NB4 (cell line): Measurements from ENCODE around the gene EML4.

Experiments used
- MYC ChIP-seq: IDR thresholded peaks from 2 replicates; pipeline ENCODE4 v1.6.1; 2011; ENCODE audit warnings: low read depth, low read length
- POLR2A ChIP-seq: IDR thresholded peaks from 2 replicates; pipeline ENCODE4 v1.6.1; 2011; ENCODE audit warnings: mild to moderate bottlenecking; ENCODE audit not compliant: insufficient read length; ENCODE audit errors: extremely low read depth
- TF ChIP-seq, protein P1 (sequence below): IDR thresholded peaks from one replicate; pipeline ENCODE4 v1.5.1; 2012; ENCODE audit warnings: low read depth, low read length
- TF ChIP-seq, protein P2 (sequence below): IDR thresholded peaks from 2 replicates; pipeline ENCODE4 v1.6.1; 2011; ENCODE audit warnings: low read depth, low read length

GRCh38 chr2:42351864-42352263, 182.7 kb downstream of the EML4 start:
- TF ChIP-seq, protein P1, sequence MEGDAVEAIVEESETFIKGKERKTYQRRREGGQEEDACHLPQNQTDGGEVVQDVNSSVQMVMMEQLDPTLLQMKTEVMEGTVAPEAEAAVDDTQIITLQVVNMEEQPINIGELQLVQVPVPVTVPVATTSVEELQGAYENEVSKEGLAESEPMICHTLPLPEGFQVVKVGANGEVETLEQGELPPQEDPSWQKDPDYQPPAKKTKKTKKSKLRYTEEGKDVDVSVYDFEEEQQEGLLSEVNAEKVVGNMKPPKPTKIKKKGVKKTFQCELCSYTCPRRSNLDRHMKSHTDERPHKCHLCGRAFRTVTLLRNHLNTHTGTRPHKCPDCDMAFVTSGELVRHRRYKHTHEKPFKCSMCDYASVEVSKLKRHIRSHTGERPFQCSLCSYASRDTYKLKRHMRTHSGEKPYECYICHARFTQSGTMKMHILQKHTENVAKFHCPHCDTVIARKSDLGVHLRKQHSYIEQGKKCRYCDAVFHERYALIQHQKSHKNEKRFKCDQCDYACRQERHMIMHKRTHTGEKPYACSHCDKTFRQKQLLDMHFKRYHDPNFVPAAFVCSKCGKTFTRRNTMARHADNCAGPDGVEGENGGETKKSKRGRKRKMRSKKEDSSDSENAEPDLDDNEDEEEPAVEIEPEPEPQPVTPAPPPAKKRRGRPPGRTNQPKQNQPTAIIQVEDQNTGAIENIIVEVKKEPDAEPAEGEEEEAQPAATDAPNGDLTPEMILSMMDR = no peak
- TF ChIP-seq POLR2A = no peak
- no peak for TF ChIP-seq MYC
- TF ChIP-seq, protein P2, sequence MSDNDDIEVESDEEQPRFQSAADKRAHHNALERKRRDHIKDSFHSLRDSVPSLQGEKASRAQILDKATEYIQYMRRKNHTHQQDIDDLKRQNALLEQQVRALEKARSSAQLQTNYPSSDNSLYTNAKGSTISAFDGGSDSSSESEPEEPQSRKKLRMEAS = no peak
